ENCODE results near the gene DBP. TPM values are rescaled to one million over a fixed set of nuclear protein-coding genes. Genes with fewer than 3 reads are reported as not detected.

The DBP gene
- total RNA-seq, 1 experiment from 2014 or later = 14.2 TPM

DNA sequence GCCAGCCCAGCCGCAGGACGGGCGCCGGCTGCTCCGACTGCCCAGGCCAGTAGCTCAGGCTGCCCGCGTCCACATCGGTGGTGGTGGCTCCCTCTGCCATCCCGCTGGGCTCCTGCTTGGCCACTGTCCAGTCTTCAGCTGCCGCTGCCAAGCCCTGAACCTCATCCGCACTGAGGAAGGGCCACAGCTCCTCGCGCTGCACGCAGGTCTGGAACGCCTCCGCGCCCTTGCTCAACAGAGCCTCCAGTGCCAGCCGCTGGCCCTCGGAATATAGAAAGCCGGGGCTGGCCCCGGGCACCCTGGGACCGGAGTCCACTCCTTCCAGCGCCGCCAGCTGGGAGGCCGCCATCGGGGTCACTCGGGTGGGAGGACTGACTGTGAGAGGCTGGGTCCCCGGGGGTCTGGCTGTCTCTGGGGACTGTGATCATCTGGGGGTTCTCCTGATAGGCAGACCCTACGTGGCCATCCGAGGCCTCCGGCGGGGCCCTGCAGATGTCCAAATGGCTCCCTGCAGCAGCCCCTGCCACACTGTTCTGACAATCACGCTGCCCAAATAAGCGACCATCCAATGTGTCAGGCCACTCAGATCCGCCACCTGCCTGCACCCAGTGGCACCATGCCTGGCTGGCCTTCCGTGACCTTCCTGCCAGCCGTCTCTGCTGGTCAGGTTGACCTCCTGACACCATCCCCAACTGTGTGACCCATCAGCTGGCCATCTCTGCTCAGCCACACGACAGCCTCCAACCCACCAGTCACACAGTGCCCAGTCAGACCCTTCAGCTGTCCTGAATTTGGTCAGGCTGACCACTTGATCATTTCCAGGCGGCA is 23.9 kb downstream of the DBP start:
- H3K4me1 ChIP-seq (ENCODE audit: insufficient read depth, low read length, poor library complexity, severe bottlenecking) = peaks cover 20% of the 10 kb centered on the region
- H3K4me3 ChIP-seq (ENCODE audit: low read depth, low read length, poor library complexity, severe bottlenecking) = no peak overlapping the region
- H3K9me3 ChIP-seq (ENCODE audit: low read depth, low read length, poor library complexity, severe bottlenecking) = no peaks in the 10 kb centered on the region
- no peak for DNase-seq (ENCODE audit: low spot score)
- ChIA-PET CTCF (interaction anchor here (0.6 kb wide), 1 partner anchor 249 kb away, joined by 15 read pairs; the partner anchor contains the start of genes SYNGR4 and TMEM143), POLR2A (ENCODE audit: low non-redundant PET) (no interaction called here)
- no peaks in the 10 kb centered on the region for H3K27me3 ChIP-seq (replicated peaks; ENCODE audit: insufficient read depth, low read depth, low read length, poor library complexity)
- TF ChIP-seq, protein P1, sequence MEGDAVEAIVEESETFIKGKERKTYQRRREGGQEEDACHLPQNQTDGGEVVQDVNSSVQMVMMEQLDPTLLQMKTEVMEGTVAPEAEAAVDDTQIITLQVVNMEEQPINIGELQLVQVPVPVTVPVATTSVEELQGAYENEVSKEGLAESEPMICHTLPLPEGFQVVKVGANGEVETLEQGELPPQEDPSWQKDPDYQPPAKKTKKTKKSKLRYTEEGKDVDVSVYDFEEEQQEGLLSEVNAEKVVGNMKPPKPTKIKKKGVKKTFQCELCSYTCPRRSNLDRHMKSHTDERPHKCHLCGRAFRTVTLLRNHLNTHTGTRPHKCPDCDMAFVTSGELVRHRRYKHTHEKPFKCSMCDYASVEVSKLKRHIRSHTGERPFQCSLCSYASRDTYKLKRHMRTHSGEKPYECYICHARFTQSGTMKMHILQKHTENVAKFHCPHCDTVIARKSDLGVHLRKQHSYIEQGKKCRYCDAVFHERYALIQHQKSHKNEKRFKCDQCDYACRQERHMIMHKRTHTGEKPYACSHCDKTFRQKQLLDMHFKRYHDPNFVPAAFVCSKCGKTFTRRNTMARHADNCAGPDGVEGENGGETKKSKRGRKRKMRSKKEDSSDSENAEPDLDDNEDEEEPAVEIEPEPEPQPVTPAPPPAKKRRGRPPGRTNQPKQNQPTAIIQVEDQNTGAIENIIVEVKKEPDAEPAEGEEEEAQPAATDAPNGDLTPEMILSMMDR (conservative IDR thresholded peaks at IDR 0.05; ENCODE audit: low read depth, low read length) = no peak
- no peak for TF ChIP-seq EZH2 (IDR thresholded peaks at IDR 0.05; ENCODE audit: borderline replicate concordance, low read depth, low read length, poor library complexity, severe bottlenecking)
- peaks cover 37% of the 10 kb centered on the region for H3K36me3 ChIP-seq (ENCODE audit: insufficient read depth, low read length, poor library complexity, severe bottlenecking)
- peak overlapping the region; percentile 42 for H3K27ac ChIP-seq (ENCODE audit: low read depth, low read length, poor library complexity, severe bottlenecking)
- BruUV-seq (replicated peaks) = no TSS peak
- intact Hi-C loops (cut with micrococcal nuclease; ENCODE audit: unreplicated experiment) = no loop called here

DNA sequence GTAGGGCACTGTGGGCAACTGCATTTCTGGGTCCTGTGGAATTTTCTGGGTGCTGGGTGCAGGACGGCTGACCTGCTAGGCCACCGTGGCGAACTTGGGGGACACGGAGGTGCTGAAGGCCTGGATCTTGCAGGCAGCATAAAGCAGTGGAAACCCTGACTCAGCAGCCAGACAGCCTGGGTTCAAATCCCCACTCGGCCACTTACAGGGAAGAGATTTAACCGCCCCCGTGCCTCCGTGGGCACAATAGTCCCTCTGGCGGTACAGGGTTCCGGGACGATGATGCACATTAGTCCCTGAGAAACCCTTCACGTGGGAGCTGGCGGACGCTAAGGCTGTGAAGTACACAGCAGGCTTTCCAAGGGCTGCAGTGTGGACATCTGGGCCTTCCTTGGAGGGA is 25.3 kb downstream of the DBP start:
- ChIA-PET CTCF (interaction anchor here (0.6 kb wide), 1 partner anchor 381 kb away, joined by 3 read pairs; the partner anchor contains the start of gene GYS1), POLR2A (ENCODE audit: low non-redundant PET) (interaction anchor here (0.6 kb wide), 1 partner anchor 10 kb away, joined by 4 read pairs; no protein-coding TSS in a partner anchor)
- H3K27ac ChIP-seq (ENCODE audit: low read depth, low read length, poor library complexity, severe bottlenecking) = no peak overlapping the region
- TF ChIP-seq EZH2 (IDR thresholded peaks at IDR 0.05; ENCODE audit: borderline replicate concordance, low read depth, low read length, poor library complexity, severe bottlenecking) = no peak
- TF ChIP-seq, protein P1 (conservative IDR thresholded peaks at IDR 0.05; ENCODE audit: low read depth, low read length) = no peak
- peaks cover 8% of the 10 kb centered on the region for H3K4me1 ChIP-seq (ENCODE audit: insufficient read depth, low read length, poor library complexity, severe bottlenecking)
- intact Hi-C loops (cut with micrococcal nuclease; ENCODE audit: unreplicated experiment) = no loop called here
- no peaks in the 10 kb centered on the region for H3K9me3 ChIP-seq (ENCODE audit: low read depth, low read length, poor library complexity, severe bottlenecking)
- peaks cover 24% of the 10 kb centered on the region for H3K36me3 ChIP-seq (ENCODE audit: insufficient read depth, low read length, poor library complexity, severe bottlenecking)
- H3K27me3 ChIP-seq (replicated peaks; ENCODE audit: insufficient read depth, low read depth, low read length, poor library complexity) = no peaks in the 10 kb centered on the region
- no TSS peak for BruUV-seq (replicated peaks)
- no peak overlapping the region for H3K4me3 ChIP-seq (ENCODE audit: low read depth, low read length, poor library complexity, severe bottlenecking)
- no peak for DNase-seq (ENCODE audit: low spot score)

DNA sequence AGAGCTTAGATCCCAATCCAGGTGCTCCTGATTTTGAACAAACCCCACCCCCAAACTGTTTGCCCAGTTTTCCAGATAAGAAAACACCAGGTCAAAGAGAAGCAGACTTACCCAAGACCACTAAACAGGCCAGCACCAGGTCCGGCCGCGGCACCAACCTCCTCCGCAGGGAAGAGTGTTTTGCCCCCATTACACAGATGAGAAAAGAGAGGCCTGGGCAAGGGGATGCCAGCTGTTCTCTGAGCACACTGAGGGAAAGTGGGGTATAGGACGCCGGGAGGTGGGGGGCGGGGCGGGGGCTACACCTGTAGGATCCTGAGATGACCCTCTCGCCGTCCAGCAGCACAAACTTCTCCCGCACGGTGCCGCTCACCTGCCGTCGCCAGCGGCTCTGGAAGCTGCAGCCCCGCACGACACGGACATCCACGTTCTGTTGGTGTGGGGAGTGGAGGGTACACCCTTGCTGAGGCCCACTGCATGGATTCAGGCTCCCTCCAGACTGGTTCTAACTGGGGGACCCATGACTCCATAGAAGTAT is 27.5 kb downstream of the DBP start:
- intact Hi-C loops (cut with micrococcal nuclease; ENCODE audit: unreplicated experiment) = no loop called here
- CTCF ChIA-PET = interaction anchor here (0.5 to 2.0 kb wide), 5 partner anchors 9 to 392 kb away, joined by 3 to 12 read pairs (median 4); partner anchors contain the start of genes HSD17B14 and RPL18
- H3K4me1 ChIP-seq (ENCODE audit: insufficient read depth, low read length, poor library complexity, severe bottlenecking) = no peaks in the 10 kb centered on the region
- no peak overlapping the region for H3K27ac ChIP-seq (ENCODE audit: low read depth, low read length, poor library complexity, severe bottlenecking)
- POLR2A ChIA-PET (ENCODE audit: low non-redundant PET) = interaction anchor here (1.6 kb wide), 1 partner anchor 9 kb away, joined by 5 read pairs; the partner anchor contains the start of genes RPL18 and SPHK2
- H3K36me3 ChIP-seq (ENCODE audit: insufficient read depth, low read length, poor library complexity, severe bottlenecking) = peaks cover 1% of the 10 kb centered on the region
- no peak overlapping the region for H3K4me3 ChIP-seq (ENCODE audit: low read depth, low read length, poor library complexity, severe bottlenecking)
- no peak for TF ChIP-seq EZH2 (IDR thresholded peaks at IDR 0.05; ENCODE audit: borderline replicate concordance, low read depth, low read length, poor library complexity, severe bottlenecking)
- TF ChIP-seq, protein P1 (conservative IDR thresholded peaks at IDR 0.05; ENCODE audit: low read depth, low read length) = no peak
- no peaks in the 10 kb centered on the region for H3K9me3 ChIP-seq (ENCODE audit: low read depth, low read length, poor library complexity, severe bottlenecking)
- no peak for DNase-seq (ENCODE audit: low spot score)
- no TSS peak for BruUV-seq (replicated peaks)
- H3K27me3 ChIP-seq (replicated peaks; ENCODE audit: insufficient read depth, low read depth, low read length, poor library complexity) = no peaks in the 10 kb centered on the region

Measured in A673 (cell line).